Measurements from ENCODE around the gene HEPH. TPM values are rescaled to one million over a fixed set of nuclear protein-coding genes. Genes with fewer than 3 reads are reported as not detected.

HEPH gene
- total and polyA plus RNA-seq, 9 of the 15 experiments (the other 6 are each of a cell fraction or from before 2014, with no cell fraction given), result 22.4 to 67.6 (median 42.9) TPM

DNA sequence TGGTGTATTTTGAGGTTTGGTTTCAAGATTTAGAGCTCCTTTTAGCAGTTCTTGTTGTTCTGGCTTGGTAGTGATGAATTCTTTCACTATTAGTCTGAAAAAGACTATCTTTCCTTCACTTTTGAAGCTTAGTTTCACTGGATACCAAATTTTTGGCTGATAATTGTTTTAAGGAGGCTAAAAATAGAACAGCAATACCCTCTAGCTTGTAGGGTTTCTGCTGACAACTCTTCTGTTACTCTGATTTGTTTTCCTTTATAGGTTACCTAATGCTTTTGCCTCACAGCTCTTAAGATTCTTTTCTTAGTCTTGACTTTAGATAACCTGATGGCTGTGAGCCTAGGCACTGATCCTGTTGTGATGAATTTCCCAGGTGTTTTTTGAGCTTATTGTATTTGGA, 33.6 kb upstream of the HEPH start:
- Histone ChIP-seq H3K9ac (ENCODE audit: insufficient read depth in 1 of 2, low read depth in 2 of 2, low read length in 2 of 2) (no peak overlapping the region), H3K4me2 (ENCODE audit: insufficient read depth, low read length) (no peak overlapping the region), H2AFZ (ENCODE audit: low read depth, low read length) (0 out of 2 replicates have a peak overlapping the region, but pooled peaks have one; percentile 55), H3K27me3 (ENCODE audit: control insufficient read depth in 2 of 2, insufficient read depth in 2 of 2, low read length in 2 of 2) (no peaks in the 10 kb centered on the region), H4K20me1 (replicated peaks; ENCODE audit: control insufficient read depth, insufficient read depth, low read length) (no peaks in the 10 kb centered on the region), H3K36me3 (ENCODE audit: control insufficient read depth, insufficient read depth, low read length) (no peaks in the 10 kb centered on the region), H3K4me1 (replicated peaks in 1 of 2; ENCODE audit: control insufficient read depth in 2 of 2, insufficient read depth in 2 of 2, low read length in 2 of 2) (no peaks in the 10 kb centered on the region; a peak in 2 of 5 replicates), H3K4me3 (no peak overlapping the region), H3K79me2 (ENCODE audit: control insufficient read depth, insufficient read depth, low read length) (no peaks in the 10 kb centered on the region), H3K9me1 (ENCODE audit: control insufficient read depth, insufficient read depth, low read length) (no peaks in the 10 kb centered on the region), H3K9me3 (replicated peaks; ENCODE audit: control insufficient read depth, insufficient read depth, low read depth, low read length) (no peaks in the 10 kb centered on the region), H3K27ac (ENCODE audit: extremely low read depth, low read depth, low read length) (no peak overlapping the region)
- FAIRE-seq, result no peak
- TF ChIP-seq TFAM (CRISPR knock-in tag; conservative IDR thresholded peaks at IDR 0.05), result no peak
- no peak for TF ChIP-seq HDGF (IDR thresholded peaks at IDR 0.05)
- TF ChIP-seq, protein P1, sequence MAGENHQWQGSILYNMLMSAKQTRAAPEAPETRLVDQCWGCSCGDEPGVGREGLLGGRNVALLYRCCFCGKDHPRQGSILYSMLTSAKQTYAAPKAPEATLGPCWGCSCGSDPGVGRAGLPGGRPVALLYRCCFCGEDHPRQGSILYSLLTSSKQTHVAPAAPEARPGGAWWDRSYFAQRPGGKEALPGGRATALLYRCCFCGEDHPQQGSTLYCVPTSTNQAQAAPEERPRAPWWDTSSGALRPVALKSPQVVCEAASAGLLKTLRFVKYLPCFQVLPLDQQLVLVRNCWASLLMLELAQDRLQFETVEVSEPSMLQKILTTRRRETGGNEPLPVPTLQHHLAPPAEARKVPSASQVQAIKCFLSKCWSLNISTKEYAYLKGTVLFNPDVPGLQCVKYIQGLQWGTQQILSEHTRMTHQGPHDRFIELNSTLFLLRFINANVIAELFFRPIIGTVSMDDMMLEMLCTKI (IDR thresholded peaks at IDR 0.05; ENCODE audit: partially characterized antibody), result no peak
- TF ChIP-seq, protein P2, sequence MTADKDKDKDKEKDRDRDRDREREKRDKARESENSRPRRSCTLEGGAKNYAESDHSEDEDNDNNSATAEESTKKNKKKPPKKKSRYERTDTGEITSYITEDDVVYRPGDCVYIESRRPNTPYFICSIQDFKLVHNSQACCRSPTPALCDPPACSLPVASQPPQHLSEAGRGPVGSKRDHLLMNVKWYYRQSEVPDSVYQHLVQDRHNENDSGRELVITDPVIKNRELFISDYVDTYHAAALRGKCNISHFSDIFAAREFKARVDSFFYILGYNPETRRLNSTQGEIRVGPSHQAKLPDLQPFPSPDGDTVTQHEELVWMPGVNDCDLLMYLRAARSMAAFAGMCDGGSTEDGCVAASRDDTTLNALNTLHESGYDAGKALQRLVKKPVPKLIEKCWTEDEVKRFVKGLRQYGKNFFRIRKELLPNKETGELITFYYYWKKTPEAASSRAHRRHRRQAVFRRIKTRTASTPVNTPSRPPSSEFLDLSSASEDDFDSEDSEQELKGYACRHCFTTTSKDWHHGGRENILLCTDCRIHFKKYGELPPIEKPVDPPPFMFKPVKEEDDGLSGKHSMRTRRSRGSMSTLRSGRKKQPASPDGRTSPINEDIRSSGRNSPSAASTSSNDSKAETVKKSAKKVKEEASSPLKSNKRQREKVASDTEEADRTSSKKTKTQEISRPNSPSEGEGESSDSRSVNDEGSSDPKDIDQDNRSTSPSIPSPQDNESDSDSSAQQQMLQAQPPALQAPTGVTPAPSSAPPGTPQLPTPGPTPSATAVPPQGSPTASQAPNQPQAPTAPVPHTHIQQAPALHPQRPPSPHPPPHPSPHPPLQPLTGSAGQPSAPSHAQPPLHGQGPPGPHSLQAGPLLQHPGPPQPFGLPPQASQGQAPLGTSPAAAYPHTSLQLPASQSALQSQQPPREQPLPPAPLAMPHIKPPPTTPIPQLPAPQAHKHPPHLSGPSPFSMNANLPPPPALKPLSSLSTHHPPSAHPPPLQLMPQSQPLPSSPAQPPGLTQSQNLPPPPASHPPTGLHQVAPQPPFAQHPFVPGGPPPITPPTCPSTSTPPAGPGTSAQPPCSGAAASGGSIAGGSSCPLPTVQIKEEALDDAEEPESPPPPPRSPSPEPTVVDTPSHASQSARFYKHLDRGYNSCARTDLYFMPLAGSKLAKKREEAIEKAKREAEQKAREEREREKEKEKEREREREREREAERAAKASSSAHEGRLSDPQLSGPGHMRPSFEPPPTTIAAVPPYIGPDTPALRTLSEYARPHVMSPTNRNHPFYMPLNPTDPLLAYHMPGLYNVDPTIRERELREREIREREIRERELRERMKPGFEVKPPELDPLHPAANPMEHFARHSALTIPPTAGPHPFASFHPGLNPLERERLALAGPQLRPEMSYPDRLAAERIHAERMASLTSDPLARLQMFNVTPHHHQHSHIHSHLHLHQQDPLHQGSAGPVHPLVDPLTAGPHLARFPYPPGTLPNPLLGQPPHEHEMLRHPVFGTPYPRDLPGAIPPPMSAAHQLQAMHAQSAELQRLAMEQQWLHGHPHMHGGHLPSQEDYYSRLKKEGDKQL (CRISPR knock-in tag; IDR thresholded peaks at IDR 0.05; ENCODE audit: borderline replicate concordance), result no peak
- no peak for TF ChIP-seq RB1 (IDR thresholded peaks at IDR 0.05; ENCODE audit: low read depth)
- no peak for TF ChIP-seq MYNN (IDR thresholded peaks at IDR 0.05)
- no peak for TF ChIP-seq MYNN (CRISPR knock-in tag; IDR thresholded peaks at IDR 0.05)
- TF ChIP-seq, protein P3, sequence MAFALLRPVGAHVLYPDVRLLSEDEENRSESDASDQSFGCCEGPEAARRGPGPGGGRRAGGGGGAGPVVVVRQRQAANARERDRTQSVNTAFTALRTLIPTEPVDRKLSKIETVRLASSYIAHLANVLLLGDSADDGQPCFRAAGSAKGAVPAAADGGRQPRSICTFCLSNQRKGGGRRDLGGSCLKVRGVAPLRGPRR (CRISPR knock-in tag; IDR thresholded peaks at IDR 0.05), result no peak
- TF ChIP-seq FOSL1 (tag; conservative IDR thresholded peaks at IDR 0.05), result no peak
- TF ChIP-seq NUFIP1 (IDR thresholded peaks at IDR 0.05; ENCODE audit: partially characterized antibody), result no peak
- TF ChIP-seq NCOA4 (IDR thresholded peaks at IDR 0.05; ENCODE audit: partially characterized antibody), result no peak
- TF ChIP-seq ZNF436 (CRISPR knock-in tag; IDR thresholded peaks at IDR 0.05), result no peak
- TF ChIP-seq FUS (optimal IDR thresholded peaks at IDR 0.05; ENCODE audit: low read depth, low read length), result no peak
- no peak for TF ChIP-seq NCOR1 (IDR thresholded peaks at IDR 0.05)
- TF ChIP-seq ZNF408 (CRISPR knock-in tag; IDR thresholded peaks at IDR 0.05; ENCODE audit: low read depth), result no peak
- no peak for TF ChIP-seq CTBP1 (IDR thresholded peaks at IDR 0.05; ENCODE audit: borderline replicate concordance)
- no peak for TF ChIP-seq RBM25 (IDR thresholded peaks at IDR 0.05; ENCODE audit: low read depth, low read length, severe bottlenecking)
- TF ChIP-seq ZSCAN29 (IDR thresholded peaks at IDR 0.05), result no peak
- no peak for ATAC-seq
- intact Hi-C loops (cut with micrococcal nuclease), result no loop called here
- ChIA-PET CTCF (ENCODE audit: low intra/inter-chr PET ratio) (no interaction called here), POLR2A (interaction anchor here (0.9 to 1.1 kb wide), 3 partner anchors 10 to 204 kb away, joined by 3 read pairs; no protein-coding TSS in a partner anchor)
- in situ Hi-C loops (cut with MboI), result no loop called here
- no TSS peak for BruUV-seq (replicated peaks)
- no peak for DNase-seq (ENCODE audit: extremely low read depth in 1 of 4, low spot score in 3 of 4)
